GM18951 (cell line): Measurements from ENCODE around the gene TMEM126B.
"Not testable (repeated sequence)": the region's sequence is repeated elsewhere in the genome, so short reads cannot be mapped to it uniquely, and the experiment has no call there.

ENCODE experiments used
- POLR2A ChIP-seq: IDR thresholded peaks from 4 replicates; pipeline ENCODE4 v1.6.1; 2011; ENCODE audit warnings: mild to moderate bottlenecking; ENCODE audit not compliant: insufficient read length, insufficient read depth; ENCODE audit errors: extremely low read depth
- in situ Hi-C: fragments of 300-500 bp; cut with MboI; formaldehyde crosslinking; loops from one replicate; pipeline ENCODE4 v1.12.0; 2022; ENCODE audit warnings: low sequenced_read_pairs, mixed read lengths, inconsistent platforms; ENCODE audit not compliant: unreplicated experiment

TMEM126B gene

DNA sequence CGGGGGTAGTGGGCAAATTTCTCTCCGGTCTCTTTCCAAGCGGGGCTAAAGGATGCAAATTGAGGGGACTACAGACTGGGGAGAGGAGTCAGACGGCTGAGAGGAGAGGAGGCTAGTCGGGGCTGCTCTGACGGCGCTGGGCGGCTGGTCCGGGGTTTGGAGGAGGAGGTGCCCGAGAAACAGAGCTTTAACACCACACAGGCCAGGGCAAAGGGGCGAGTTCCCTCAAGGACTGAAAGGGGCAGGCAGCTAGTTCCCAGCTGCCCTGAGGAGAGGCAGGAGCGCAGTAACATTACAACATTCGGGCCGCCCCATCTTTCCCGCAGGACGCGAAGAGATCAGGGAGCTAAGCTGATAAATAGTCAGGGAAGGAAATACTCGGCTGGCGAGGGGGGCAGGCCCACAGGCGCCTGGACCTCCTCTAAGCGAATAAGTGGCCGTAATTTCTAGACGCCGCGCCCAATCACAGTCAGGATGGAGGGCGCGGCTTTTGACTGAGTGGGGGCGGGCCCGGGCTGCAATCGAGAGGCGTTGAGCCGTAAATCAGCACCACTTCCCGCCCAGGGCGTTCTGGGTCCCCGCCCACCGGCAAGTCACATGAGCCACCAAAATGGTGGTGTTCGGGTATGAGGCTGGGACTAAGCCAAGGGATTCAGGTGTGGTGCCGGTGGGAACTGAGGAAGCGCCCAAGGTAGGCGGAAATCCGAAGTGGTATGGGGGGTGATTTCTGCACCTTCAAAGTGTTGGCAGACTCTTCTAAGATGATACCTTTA, at the start of gene TMEM126B:
Gene TMEM126B, plus strand, starts transcription at position 596 of the 773 bp plus-strand sequence. Its CDS starts 15 bp downstream, at position 611.
- in situ Hi-C loops: no loop called here

DNA sequence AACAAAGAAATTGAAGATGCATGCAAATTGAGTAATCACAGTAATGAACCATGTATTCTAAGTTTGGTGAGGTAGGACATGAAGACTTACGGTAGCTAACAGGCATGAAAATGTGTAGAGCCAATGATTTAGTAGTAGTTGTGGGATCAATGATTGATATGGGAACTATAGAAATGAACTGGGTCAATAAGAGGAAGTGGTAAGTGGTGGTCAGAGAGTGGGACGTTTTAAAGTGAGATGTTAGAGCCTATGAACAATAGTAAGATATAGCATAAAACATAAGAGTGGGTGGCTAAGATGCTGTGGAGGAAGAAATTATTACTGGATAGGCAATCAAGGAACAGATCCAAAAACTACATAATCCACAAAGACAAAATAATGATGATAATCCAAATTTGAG, 46.3 kb upstream of the TMEM126B start:
- in situ Hi-C loops: loop anchor here (25.0 kb wide), 3 partner anchors 255 to 1230 kb away; partner anchors contain the start of gene PRSS23

More for the DNA sequence above, at the start of gene TMEM126B:
- peak; percentile 87 for TF ChIP-seq POLR2A

DNA sequence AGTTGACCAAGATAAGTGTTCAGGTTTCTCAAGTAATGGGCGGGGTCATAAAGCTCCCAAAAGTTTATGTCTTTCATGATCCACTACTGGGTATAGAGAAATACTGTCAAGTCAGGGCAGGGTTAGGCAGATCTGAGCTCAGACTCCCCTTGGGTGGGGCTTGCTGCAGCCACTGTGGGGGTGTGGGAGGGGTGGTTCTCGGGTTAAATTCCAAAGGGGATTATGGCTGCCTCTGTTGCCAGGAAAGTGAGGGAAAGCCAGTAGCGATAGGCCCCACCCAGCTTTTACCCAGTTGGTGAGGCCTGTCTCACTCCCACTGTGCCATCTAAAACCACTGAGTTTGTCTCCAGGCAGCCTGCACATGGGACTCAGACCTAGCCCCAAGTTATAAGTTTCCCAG, 39.0 kb upstream of the TMEM126B start:
- in situ Hi-C loops: loop anchor here (25.0 kb wide), 3 partner anchors 248 to 1223 kb away; partner anchors contain the start of gene PRSS23
- no peak for TF ChIP-seq POLR2A

More for the DNA sequence above, 46.3 kb upstream of the TMEM126B start:
- no peak for TF ChIP-seq POLR2A

DNA sequence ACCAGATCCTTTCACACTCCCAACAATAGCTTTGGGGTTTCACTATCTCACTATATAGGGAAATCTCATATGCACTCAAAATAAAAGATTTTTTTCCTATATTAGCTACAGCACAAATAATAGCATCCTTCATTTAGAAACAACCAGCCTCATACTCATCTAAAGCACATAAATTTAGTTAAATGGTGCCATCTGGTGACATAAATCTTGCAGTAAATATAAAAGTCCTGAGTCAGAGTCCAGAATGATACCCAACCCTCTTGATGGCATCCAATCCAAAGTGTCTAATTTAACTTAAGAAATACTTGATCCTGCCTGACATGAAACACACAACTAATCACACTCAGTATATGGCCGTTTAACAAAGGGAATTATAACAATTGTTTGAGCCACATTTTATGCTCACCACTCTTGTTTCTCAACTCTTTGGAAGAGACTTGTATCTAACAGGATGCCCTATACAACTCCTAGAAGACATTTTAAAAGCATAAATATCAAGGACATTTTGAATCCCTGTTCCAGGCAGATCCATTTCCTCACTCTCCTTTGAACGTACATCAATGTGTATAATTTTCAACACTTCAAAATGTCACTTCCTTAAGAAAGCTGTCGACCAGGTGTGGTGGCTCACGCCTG, 37.4 kb upstream of the TMEM126B start:
- in situ Hi-C loops: loop anchor here (25.0 kb wide), 3 partner anchors 246 to 1221 kb away; partner anchors contain the start of gene PRSS23
- no peak for TF ChIP-seq POLR2A

DNA sequence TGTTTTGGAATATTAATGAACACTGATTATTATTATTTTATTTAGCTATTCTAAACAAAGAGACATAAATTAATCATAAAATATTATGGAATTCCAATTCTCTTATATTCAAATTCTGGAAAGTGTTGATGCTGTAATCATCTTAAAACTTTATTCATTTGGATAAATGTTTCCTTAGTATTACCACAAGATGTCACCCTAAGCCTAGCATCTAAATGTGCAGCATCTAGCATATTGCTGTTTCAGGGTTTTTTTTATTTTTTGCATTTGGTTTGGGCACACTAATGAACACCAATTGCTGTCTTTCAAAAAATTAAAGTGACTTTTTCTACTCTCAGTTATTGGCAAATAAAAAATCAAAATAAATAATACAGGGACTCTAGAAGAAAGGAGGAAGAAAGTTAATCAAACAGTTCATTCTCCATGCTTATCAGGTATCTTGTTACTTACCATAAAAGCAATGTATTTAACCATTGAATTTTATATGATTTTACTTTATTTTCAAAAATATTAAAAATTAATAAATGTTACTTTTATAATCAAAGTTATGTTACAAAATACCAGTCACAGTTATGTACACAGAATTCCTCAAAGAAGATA, 33.0 kb upstream of the TMEM126B start:
- in situ Hi-C loops: loop anchor here (25.0 kb wide), 3 partner anchors 242 to 1217 kb away; partner anchors contain the start of gene PRSS23
- no peak for TF ChIP-seq POLR2A

DNA sequence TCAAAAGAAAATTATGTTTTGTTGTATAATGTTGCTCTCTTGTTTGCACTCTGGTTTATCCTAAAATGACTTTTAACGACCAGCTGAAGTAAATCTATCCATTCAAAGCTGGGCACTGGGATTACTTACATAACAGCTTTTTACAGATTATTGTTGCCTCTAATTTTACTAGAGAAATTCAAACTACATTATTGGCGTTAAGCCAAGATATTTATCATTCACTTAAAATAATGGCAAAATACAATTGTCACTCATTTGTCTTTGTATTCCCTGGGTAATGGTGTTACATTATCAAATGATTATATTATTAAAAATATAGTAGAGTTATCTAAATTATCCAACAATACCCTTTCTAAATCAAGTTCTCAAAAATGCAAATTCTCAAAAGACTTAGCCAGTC, 31.5 kb upstream of the TMEM126B start:
- in situ Hi-C loops: loop anchor here (25.0 kb wide), 3 partner anchors 240 to 1215 kb away; partner anchors contain the start of gene PRSS23
- no peak for TF ChIP-seq POLR2A

DNA sequence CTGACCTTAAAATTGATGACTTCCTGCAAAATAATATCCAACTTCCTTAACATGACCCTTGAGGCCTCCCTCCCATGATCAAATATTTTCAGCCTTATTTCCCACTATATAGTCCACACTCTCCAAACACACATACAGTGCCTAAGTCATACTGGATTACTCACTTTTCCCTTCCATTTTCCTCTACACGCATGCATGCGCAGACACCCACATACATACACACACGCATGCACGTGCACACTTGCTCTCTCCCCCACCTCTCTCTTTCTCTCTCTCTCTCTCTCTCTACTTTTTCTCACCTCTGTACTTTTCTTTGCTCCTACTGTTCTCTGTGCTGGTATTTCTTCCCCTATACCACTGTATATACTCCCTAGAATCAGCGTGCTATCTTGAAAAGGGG, 29.3 kb upstream of the TMEM126B start:
- TF ChIP-seq POLR2A: no peak
- in situ Hi-C loops: loop anchor here (25.0 kb wide), 3 partner anchors 238 to 1213 kb away; partner anchors contain the start of gene PRSS23

DNA sequence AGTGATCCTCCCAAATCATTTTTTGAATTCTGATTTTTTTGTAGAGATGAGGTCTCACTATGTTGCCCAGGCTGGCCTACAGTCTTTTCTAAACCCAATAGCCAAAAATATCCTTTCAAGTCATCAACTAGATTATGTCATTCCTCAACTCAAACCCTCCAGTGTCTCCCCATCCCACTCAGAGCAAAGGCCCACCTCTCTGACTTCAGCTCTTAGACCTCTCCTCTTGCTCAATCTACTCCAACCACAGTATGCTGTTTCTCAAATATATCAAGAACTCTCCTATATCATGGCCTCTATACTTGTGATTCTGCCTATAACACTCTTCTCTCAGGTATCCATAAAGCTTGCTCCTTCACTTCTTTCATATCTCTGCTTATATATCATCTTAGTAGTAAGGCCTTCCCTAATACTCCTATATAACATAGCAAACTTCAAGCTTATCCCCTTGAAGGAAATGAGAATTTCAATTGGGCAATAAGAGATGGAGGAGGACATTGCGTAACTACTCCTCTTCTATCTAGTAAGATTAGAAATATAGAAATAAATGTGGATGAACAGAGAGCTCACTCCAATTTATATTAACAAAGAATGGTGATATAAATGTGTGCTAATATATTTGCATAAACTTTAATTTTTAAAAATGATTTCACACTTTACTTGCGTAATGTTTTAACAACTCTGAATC, 25.7 kb upstream of the TMEM126B start:
- TF ChIP-seq POLR2A: no peak
- in situ Hi-C loops: no loop called here

DNA sequence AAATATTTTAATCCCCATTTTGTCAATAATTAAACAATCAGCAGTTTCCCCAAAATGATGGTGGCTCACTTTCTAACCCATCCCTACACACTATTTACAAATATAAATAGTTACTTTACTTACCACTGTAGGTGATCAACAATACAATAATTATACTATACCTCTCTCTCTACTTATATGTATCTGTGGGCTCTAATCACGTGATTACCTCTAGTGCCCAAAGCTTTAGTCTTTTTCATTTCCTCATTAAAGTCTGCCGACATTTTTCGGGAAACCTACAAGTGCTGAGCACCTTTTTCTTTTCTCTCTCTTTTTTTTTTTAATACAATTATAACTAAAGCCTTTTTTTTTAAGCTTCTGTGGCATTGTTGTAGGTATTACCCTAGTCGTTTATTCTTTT, 25.2 kb upstream of the TMEM126B start:
- no peak for TF ChIP-seq POLR2A
- in situ Hi-C loops: no loop called here

DNA sequence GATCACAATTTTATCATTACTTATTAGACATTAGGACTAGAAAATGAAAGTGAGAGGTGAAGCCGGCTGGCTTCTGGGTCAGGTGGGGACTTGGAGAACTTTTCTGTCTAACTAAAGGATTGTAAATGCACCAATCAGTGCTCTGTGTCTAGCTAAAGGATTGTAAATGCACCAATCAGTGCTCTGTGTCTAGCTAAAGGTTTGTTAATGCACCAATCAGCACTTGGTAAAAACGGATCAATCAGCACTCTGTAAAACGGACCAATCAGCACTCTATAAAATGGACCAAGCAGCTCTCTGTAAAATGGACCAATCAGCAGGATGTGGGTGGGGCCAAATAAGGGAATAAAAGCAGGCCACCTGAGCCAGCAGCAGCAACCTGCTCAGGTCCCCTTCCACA, 22.2 kb upstream of the TMEM126B start:
- in situ Hi-C loops: not testable (repeated sequence)

DNA sequence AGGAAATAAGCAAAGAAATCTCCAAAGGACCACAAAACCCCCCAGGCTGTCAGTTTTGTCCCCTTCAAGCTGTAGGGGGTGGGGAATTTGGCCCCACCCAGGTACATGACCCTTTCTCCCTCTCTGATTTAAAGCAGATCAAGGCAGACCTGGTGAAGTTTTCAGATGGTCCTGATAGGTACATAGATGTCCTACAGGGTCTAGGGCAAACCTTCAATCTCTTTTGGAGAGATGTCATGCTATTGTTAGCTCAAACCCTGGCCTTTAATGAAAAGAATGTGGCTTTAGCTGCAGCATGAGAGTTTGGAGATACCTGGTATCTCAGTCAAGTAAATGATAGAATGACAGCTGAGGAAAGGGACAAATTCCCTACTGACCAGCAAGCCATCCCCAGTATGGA, 19.8 kb upstream of the TMEM126B start:
- in situ Hi-C loops: not testable (repeated sequence)

DNA sequence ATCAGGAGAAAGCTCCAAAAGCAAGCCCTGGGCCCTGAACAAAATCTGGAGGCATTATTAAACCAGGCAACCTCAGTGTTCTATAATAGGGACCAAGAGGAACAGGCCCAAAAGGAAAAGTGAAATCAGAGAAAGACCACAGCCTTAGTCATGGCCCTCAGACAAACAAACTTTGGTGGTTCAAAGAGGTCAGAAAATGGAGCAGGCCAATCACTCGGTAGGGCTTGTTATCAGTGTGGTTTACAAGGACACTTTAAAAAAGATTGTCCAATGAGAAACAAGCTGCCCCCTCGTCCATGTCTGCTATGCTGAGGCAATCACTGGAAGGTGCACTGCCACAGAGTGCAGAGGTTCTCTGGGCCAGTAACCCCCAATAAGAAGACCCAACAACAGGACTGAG, 19.1 kb upstream of the TMEM126B start:
- in situ Hi-C loops: not testable (repeated sequence)

DNA sequence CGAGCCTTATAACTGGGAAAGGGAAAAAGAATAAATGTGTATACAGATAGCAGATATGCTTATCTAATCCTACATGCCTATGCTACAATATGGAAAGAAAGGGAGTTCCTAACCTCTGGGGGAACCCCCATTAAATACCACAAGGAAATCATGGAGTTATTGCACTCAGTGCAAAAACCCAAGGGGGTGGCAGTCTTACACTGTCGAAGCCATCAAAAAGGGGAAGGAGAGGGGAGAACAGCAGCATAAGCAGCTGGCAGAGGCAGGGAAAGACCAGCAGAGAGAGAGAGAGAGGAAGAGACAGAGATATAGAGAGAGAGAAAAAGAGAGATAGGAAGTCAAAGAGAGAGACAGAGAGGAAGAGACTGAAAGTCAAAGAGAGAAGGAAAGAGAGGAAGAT, 16.8 kb upstream of the TMEM126B start:
- in situ Hi-C loops: not testable (repeated sequence)
